Kidney epithelial cell (primary cell): Measurements from ENCODE around the gene SPTB. TPM values are rescaled to one million over a fixed set of nuclear protein-coding genes. Genes with fewer than 3 reads are reported as not detected.

Experiments used
- DNase-seq: peaks from one replicate; pipeline ENCODE4 v3.0.0-alpha.2; 2010; ENCODE audit warnings: low read depth
- H3K27me3 ChIP-seq: 2 replicates; pipeline ENCODE4 v1.6.0; 2011; ENCODE audit warnings: low read length; ENCODE audit not compliant: control insufficient read depth, insufficient read depth
- H3K36me3 ChIP-seq: 2 replicates; pipeline ENCODE4 v1.5.1; 2011; ENCODE audit warnings: low read length; ENCODE audit not compliant: control insufficient read depth, insufficient read depth
- H3K4me3 ChIP-seq: 2 replicates; pipeline ENCODE4 v1.5.1; 2011; ENCODE audit warnings: low read depth, mild to moderate bottlenecking, control low read depth, low read length
- total RNA-seq: library from RNA; depleted of rRNA; stranded (reverse); fragments of >200 nt; gene quantifications from 2 replicates; pipeline ENCODE4 v1.2.3, GENCODE V29; 2015
- TF ChIP-seq, protein P1 (sequence below): IDR thresholded peaks from 2 replicates; pipeline ENCODE4 v1.5.1; 2011; ENCODE audit warnings: mild to moderate bottlenecking, moderate library complexity, low read length, control low read depth, inconsistent platforms; ENCODE audit not compliant: insufficient read depth, poor library complexity, severe bottlenecking

Gene SPTB
- total RNA-seq, 1 donor from 2014 or later, result 0.54 TPM

DNA sequence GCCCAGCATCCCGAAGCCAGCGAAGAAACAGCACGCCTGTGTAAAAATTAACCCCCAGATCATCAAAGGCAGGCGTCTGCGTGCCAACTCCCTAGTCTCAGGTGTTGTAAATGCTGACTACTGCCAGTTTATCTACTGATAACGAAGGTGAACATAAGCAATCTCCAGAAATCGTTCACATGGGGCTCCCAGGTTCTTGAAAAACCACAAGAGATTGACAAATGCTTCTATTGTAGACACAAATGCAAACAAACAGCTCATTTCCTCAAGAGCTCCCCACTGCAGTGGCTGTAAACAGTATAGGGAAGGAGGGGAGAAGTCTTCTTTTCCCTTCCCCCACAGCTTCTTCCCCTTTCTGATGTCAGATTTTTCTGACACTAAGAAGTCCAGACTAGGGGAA is 180.8 kb downstream of the SPTB start:
- DNase-seq, result no peak
- H3K27me3 ChIP-seq, result no peaks in the 10 kb centered on the region
- no peak overlapping the region for H3K4me3 ChIP-seq
- TF ChIP-seq, protein P1, sequence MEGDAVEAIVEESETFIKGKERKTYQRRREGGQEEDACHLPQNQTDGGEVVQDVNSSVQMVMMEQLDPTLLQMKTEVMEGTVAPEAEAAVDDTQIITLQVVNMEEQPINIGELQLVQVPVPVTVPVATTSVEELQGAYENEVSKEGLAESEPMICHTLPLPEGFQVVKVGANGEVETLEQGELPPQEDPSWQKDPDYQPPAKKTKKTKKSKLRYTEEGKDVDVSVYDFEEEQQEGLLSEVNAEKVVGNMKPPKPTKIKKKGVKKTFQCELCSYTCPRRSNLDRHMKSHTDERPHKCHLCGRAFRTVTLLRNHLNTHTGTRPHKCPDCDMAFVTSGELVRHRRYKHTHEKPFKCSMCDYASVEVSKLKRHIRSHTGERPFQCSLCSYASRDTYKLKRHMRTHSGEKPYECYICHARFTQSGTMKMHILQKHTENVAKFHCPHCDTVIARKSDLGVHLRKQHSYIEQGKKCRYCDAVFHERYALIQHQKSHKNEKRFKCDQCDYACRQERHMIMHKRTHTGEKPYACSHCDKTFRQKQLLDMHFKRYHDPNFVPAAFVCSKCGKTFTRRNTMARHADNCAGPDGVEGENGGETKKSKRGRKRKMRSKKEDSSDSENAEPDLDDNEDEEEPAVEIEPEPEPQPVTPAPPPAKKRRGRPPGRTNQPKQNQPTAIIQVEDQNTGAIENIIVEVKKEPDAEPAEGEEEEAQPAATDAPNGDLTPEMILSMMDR, result no peak
- no peaks in the 10 kb centered on the region for H3K36me3 ChIP-seq

DNA sequence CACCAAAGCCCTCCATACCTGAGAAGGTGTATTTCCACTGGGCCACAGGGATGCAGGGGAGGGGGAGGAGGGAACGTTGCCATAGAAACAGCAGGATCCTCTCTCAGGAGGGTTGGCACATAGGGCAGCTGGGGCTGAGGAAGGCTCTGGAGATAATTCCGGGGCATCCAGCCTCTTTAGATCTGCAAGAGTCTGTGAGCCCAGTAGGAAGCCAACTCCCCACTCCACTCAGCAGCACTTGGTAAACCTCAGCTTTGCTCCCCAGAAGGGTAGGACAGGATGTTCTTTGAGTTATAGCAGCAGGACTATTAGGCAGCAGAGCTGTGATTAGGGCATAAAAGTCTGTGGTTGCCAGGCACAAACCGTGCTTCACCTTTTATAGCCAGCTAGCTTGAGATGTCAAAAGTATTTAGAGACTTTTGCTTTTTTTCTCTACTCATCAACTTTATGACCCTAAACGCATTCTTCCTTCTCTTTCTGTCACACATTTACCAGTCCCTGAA is 183.3 kb downstream of the SPTB start:
- Histone ChIP-seq H3K4me3 (no peak overlapping the region), H3K27me3 (no peaks in the 10 kb centered on the region), H3K36me3 (no peaks in the 10 kb centered on the region)
- TF ChIP-seq, protein P1, result no peak
- DNase-seq, result peak; percentile 88

Other genes starting within 250 kb of the SPTB start
- gene PLEKHG3, start 175.5 kb downstream of the SPTB start, total RNA-seq, result 109 and 136 TPM in 2 replicates
- 35.3 and 56.8 TPM in 2 replicates for gene CHURC1, start 34.5 kb upstream of the SPTB start, total RNA-seq
- not detected in 2 replicates for gene GPX2, start 62.8 kb upstream of the SPTB start, total RNA-seq
- 18.2 and 21.9 TPM in 2 replicates for gene RAB15, start 92.4 kb upstream of the SPTB start, total RNA-seq
- 18.0 and 18.3 TPM in 2 replicates for gene FNTB, start 107.0 kb upstream of the SPTB start, total RNA-seq
- gene MAX, start 222.6 kb upstream of the SPTB start, total RNA-seq, result 59.5 and 60.0 TPM in 2 replicates